GM18861 (cell line): ENCODE data around the gene FARP1.

Experiments used
- ATAC-seq: cut with Tn5 transposase; IDR thresholded peaks from one replicate; pipeline ENCODE4 v1.9.1; 2021; ENCODE audit not compliant: unreplicated experiment

Gene FARP1

DNA sequence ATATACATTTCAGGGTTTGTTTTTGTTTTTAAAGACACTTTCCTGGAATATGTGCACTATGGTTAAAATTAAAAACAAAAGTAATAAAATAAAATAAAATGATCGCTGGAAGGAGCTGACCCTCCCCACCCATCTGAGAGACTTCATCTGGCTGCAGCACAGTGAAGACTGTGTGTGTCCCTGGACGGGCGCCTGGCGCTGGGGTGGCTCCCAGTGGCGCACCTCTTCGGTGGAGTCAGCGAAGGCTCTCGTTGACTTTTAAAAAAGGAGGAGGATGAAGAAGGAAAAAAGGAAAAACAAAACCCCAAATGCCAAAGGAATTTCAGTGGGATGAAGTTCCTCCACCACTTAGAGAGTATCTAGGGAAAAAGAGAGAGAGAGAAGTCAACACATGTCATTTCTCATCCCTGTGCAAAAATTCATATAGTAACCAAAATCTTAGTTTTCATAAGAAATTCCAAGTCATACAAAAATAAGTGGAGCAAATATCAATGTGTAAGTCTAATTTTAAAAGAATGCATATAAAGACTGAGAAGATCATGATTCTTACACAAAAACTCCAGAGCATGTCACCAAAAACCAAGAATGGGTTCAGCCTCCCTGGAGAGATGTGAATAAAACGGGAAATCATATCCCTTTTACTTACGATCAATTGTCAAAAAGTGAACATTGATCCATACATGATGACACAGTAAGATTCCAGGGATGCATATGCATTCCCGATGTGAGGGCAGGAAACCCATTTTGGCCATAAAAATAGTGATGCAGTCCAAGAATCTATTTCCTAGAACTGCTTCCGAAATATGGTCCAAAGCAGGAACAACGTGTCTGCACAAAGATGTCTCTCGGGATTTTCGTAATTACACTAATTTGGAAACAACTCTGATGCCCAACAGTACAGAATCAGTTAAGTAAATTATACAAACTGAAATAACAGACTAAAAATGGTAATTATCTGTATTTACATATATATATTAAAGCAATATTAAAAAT lies 310.3 kb downstream of the FARP1 start:
- no peak for ATAC-seq

DNA sequence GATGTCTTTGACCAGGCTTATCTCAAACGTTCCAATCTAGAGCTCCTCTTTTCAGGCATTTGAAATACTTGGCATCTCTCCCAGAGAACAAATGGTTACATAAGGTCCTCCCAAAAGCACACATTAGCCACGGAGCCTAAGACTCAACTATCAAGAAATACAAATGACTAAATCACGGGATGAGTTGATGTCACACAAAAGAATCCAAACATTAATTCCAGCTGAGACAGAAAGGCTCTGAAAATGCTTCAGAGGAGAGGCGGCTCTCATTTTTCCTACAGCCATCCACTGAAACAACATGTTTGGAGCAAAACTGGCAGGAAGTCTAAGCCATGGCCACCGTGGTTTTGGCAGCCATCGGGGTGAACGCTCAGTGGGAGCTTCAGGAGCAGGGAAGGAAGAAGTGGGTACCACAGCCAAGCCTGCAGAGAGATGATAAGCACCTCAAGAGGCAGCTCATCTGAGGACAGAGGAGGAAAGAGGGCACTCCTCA lies 311.5 kb downstream of the FARP1 start:
- ATAC-seq: no peak

DNA sequence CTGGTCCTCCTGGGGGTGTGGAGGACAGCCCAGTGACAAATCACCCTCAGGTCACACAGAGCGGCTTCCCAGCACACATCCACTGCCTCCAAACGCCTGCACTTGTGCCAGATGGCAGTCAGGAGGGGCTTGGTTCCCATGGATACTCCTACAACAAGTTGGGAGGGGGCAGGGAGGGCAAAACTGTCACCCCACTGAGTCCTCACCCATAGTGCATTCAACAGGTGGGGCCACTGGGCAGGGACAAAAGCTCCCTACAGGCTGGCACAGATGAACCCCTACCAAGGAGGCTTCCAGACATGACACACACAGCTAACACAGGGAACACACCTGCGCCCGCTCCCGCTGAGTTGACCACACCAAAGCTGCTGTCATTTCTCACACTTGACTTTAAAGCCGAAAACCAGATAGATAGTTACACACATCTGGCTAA lies 313.5 kb downstream of the FARP1 start:
- no peak for ATAC-seq

DNA sequence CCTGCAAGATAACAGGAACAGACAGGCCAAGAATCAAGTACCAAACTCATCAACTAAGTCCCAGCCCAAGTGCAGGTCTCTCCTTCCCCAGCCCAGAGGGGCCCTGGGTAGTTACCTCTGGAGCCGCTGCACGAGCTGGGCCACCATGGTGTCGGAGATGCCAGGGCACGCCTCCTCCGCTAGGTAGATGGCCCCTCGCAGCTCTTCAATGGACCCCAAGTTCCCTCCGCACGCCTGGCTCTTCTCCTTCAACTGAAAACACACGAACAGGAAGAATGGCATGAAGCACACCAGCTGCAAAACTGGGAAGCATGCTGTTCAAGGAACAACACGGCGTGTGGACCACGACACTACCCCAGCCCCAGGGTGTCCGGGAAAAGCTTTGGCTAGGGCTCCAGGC lies 314.2 kb downstream of the FARP1 start:
- ATAC-seq: no peak

DNA sequence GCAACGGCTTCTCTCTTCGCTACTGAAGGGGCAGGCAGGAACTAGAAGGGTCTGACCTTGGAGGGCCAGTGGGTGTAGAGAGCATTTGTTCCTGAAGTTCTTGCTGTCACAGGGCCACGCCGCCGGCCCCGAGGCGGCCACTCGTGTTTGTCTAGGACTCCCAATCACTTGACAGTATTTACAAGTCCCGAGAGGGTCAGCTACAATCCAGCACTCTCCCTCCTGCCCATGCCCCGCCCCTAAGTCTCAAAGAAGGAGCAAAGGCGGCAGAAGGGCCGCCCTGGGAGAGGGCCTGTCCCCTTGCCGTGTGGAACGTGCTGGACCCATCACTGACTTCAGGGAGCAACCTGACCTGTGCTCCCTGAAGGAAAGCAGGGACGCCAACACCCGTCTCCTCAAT lies 315.5 kb downstream of the FARP1 start:
- no peak for ATAC-seq

DNA sequence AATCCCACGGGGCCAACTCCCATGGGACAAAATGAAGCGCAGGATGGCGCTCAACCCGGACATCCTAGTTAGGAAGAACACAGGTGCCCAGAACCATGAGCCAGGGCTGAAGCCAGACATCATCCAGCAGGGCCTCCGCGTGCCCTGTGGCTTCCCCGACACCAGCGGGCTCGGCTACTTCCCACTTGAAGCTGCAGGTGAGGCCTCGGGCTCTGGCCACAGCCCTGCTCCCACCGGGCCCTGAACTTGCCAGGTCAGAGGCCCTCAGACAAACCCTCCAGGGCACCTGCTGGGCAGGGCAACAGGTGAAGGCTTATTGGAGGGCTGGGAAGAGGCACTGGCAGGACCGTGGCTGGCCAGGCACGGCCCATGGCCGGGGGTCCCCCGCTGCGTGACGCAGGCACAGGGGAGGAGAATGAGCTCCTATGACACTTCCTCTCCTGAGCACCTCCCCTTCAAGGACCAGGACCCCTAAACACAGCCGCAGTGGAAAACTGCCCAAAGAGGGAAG lies 316.3 kb downstream of the FARP1 start:
- no peak for ATAC-seq

DNA sequence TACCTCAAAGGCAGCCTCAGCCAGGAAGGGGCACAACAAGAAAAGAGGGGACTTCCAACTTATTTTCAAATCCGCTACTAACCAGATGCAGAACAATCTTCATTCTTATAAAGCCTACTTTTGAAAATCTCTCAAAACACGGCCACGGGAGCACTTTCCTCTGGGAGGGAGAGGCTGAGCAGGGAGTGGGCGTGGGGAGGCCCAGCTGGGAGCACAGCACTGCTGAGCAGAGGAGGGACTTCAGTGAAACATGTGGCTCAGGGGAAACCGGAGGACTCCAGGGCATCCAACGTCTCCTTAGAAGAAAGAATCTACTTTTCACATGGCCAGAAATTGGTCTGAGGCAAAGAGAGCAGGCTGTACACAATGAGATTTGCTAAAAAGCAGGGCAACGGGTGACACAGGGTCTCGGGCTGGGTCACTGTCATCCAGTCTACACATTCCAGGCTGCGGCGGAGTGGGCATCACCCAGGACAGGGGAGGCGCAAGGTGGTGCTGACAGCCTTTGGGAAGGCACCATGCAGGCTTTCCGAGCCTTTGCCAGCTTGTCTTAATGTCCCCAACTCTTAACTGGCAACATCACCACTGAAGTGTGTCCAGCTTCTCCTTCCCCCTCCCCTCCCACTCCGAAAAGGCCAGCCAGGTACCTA lies 317.0 kb downstream of the FARP1 start:
- ATAC-seq: no peak

DNA sequence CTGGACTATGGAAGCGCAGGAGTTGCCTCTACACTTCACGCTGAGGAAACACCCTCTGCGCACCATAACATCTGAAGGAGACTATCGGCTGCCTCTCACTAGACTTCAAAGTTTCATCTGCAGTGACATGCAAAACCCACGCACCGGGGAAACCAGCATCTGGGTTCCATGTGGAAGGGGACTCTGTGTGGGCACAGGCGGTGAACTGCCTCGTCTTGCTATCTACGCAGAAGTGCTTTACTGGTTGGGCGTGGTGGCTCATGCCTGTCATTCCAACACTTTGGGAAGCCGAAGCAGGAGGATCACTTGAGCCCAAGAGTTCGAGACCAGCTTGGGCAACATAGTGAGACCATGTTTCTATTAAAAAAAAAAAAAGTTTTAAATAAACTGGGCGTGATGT lies 317.6 kb downstream of the FARP1 start:
- no peak for ATAC-seq

DNA sequence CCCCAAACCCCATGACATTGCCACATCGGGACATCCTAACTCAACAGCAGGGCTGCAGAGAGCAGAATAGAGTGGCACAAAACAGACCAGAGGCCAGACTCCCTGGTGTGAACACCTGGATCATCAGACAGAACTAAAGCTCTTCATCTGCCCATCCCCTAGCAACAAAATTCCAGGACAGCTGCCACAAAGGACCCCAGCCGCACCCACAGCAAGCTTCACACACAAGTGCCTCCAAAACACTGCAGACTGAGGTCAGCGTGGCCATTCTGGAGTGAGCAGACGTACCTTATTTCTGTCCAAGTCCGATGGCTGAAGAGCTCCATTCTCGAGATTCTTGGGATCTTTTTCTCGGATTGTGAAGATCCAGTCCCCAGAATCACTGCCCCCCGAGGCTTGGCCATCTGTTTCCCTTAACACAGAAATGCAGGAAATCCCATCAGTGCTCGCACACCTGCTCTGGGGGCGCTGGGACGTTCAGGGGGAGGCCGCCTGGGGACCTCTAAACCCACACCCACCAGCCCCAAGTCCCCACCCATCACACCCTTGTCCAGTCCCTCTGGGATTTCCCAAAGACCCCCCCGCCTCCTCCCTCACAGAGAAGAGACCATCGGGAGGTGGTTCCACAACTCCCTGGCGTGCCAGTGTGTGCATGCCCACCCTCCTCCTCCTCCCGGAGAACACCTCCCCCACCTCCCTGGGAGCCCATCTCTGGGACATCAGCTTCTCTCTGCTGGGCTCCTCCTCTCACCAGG lies 318.8 kb downstream of the FARP1 start:
- no peak for ATAC-seq

DNA sequence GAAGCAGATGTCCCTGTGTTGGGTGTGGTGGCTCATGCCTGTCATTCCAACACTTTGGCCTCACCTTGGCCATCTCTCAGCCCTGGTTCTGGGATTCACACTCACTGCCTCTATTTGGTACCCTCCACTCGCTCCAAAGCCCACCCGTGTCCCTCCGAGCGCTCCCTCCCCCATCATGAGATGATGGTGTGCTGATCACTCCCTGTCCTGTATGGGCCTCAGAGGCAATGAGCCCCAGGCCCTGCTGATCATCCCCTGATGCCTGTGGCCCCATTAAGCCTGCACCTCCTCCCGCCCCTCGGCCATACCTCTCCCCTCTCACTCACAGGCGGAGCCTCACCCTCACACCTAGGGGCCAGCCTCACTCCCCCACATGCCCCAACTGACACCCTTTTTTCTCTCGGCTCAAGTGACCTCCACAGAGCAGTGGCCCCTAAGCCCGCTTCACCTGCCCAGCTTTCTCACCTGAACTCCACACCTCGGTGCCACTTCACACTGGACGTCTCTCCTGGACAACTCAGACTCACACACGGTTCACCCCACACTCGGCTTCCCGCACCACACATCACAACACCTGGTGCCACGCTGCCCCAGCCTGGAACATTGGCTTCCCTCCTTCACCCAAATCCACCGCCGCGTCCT lies 319.5 kb downstream of the FARP1 start:
- ATAC-seq: no peak

DNA sequence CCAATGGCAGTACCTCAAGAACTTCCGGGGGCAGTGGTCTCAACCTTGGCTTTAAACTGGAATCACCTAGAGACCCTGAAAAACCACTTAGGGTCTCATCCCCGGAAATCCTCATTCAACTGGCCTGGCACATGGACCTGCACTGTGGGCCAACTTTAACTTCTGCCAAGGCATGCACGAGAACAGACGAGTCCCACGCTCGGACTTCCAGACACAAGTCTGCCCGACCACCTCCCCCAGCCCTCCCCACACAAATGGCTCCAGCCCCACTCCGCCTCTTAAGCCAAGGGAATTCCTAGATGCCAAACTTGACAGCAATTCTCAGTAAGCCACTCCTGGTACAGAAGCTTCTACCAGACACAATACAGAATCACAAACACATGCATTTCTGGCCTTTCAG lies 320.1 kb downstream of the FARP1 start:
- no peak for ATAC-seq

DNA sequence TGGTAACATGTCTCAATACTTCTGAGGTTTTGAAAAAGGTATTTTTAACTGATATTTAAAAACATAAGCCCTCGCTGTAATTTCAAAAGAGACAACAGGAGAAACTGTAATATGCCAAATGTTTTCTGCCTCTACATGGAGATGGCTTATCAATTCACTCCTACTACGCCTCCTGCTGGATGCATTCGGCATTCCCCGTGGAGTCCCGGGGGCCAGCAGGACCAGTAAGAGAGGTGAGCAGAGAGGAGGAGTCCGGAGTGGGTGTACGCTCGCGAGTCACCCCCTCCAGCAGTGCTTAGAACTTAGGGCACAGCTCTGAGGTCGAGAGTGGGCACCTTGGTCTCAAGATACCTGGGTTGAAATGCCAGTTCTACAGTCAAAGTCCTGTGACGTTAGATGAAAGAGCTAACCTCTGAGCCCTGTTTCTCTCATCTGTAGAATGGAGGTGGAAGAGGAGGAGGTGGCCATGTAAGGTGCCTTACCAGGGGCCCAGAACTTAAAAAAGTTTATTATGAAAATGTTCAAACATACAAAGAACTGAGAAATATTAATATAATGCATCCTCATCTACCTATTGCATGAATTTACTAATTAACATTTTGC lies 323.8 kb downstream of the FARP1 start:
- no peak for ATAC-seq

DNA sequence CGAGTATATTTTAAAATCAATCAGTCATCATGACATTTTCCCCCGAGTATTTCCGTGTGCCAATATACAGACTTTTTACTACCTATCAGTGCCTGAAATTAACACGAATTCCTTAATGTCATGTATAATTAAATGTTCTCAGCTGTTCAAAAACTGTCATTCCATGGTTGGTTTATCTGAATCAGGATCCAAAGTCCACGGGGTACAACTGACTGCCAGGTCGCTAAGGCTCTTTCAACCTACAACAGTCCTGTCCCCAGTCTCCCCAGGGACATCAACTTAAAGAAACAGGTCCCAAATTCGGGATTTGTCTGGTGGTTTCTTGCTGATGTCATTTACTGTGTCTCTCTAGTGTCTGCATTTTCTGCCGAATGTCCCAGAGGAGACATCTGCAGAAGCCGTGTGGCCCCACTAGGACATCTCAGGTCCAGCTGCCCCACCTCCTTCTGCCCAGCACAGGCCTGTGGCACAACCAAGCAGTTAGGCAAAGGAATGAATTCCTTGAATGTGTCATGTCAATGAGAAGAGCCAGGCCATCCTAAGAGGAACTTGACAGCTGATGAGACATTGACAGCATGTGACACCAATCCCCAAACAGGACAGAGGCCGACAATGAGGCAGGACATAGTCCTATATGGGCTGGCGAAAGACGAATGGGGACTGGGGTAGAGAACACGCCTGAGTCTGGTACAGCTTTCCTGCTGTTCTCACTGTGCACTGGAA lies 324.5 kb downstream of the FARP1 start:
- no peak for ATAC-seq

DNA sequence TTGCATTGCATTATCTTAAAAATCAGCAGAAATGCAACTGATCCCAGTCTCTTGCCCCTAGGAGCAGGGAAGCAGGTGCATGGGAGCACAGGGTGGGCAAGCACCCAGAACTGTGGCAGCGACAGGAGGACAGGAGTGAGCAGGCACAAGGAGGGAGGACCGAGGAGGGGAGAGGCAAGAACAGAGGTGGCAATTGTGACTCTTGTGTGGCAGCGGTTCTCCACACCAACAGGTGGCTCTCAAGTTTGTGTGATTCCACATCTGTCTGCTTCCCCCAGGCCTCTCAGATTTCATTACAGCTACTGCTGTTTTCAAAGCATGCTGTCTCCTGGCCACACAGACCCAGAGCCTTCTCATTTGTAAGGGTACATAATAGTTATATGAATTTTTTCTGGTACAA lies 325.5 kb downstream of the FARP1 start:
- no peak for ATAC-seq

DNA sequence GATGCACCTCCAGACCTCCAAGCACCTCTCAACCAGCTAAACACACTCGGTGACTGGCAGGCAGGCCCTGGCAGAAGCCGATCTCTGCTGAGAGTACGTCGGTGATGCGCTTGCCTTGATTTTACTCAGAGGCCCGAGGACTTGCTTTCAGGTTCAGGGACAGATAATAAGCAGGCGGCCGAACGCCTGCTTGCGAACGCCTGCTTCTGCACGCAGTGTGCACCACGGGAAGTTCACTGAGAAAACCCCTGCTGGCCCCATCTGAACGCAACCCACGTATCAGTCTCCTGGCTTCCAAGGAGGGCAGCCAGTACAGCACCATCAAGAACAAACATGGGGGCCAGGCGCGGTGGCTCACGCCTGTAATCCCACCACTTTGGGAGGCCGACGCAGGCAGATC lies 326.0 kb downstream of the FARP1 start:
- no peak for ATAC-seq

DNA sequence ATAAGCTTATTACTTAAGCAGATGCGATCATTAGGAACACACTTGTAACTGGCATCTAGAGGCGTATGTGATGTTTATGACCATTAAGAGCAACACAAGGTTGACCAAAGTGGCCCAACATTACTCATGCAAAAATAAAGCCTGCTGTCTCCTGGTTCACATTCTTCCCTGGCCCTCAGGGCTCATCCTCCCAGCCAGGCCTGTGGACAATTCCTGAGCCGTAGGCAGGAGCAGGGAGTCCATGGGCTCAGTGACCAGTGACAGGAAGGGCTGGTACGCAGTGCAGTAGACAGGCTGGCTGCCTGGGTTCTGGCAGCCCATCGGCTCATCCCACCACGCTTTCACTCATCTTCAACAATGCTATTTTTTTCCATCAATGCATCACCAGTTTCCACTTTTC lies 328.0 kb downstream of the FARP1 start:
- ATAC-seq: no peak

DNA sequence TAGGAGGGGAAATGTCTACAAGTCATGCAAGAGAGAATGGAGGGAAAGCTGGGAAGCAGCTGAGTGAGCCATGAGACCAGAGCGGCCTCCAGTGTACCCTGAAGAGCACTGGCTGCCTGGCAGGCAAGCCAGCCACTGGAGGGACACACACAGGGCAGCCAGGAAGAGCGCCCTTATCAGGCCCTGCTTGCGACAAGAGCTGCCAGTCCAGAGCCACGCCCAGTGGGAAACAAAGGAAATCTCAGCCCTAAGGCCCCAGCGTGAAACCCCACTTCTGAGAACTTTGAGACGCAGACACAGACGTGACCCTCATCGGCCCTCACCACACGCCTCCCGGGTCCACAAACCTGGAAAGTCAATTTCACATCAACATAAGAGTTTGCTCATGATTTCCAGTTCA lies 329.0 kb downstream of the FARP1 start:
- no peak for ATAC-seq

DNA sequence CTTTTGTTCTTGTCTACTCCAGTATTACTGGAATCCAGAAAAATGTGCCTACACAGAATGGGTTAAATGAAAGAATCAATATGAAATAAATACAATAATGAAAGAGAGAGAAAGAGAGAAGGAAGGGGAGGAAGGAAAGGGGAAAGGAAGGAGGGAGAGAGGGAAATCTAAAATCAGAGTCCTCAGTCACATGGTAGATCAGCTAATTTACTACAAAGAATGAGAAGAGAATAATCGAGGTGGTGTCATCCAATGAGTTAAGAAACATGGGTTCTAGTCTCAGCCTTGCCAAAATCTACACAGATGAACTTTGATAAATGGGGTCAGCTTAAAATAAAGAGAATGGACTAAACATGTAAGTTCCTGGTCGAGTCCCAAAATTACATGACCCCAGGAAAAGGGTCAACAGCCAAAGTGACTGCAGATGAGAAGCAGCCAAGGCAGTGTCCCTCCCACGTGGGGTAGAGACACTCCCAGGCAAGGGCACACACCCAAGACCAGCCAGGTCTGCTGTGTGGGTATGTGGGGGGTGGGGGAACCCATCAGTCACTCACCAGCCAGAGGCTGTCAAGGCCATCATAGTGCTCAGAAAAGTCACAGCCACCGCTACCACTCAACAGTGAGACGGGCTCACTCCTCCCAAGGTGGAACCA lies 330.4 kb downstream of the FARP1 start:
- no peak for ATAC-seq

DNA sequence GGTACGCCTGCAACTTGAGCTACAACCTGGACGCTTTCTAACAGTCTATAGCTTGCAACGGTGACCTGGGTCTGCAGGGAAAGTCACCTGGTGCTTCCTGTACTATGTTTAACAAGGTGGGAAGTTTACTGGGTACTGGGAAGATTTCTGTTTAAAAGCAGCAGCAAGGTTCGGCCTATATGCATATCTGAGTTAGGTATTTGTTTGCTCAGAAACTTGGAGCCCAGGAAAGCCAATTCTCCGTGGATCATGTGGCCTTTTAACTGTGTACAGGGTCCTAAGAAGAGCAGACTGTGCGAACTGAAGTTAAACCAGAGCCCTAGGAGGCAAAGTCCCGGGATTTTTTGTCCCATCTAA lies 330.9 kb downstream of the FARP1 start:
- no peak for ATAC-seq
